ENCODE data around the gene SKOR2. TPM values are rescaled to one million over a fixed set of nuclear protein-coding genes. Genes with fewer than 3 reads are reported as not detected.

SKOR2 gene
- total and polyA plus RNA-seq, 9 of the 15 experiments (the other 6 are each of a cell fraction or from before 2014, with no cell fraction given), result not detected

DNA sequence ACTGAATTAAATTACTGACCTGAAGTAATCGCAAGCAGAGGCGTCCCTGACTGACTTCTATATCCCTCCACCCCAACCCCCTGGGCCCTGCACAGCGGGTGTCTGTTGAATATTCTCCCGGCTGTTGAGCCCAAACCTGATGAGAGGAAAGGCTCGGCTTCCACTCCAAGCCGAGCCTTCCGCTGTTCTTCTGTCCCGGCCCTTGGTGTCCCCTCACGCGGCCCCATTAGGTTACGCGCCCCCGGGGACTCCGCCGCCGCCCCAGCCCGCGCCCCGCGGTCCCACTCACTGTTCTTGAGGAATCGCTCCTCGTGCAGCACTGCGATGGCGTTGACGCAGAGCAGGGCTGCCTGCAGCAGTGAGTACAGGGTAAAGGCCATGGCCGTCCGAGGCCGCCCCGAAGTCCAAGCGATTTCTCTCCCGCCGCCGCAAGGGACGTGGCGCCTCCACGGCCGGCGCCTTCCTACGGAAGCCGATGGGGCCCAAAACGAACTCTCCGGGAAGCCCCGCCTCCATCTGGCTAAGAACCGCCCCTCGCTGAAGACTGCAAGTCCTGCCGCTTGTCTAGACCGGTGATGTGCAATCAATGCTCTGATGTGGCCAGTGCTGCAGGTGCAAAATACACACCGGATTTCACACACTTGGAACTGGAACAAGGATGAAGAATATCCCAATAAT, 75.4 kb downstream of the SKOR2 start, which contains the start of gene IER3IP1 (continued):
- TF ChIP-seq OTX1 (CRISPR knock-in tag; IDR thresholded peaks at IDR 0.05) (no peak), TOE1 (IDR thresholded peaks at IDR 0.05; ENCODE audit: borderline replicate concordance) (0 out of 2 replicates have a peak, but pooled peaks have one; percentile 59), TOE1 (CRISPR knock-in tag; IDR thresholded peaks at IDR 0.05; ENCODE audit: borderline replicate concordance, low read depth) (no peak), TARDBP (IDR thresholded peaks at IDR 0.05) (no peak), ZBTB7A (IDR thresholded peaks at IDR 0.05; ENCODE audit: borderline replicate concordance, control insufficient read depth, low read depth, low read length) (no peak), MTA1 (IDR thresholded peaks at IDR 0.05; ENCODE audit: borderline replicate concordance) (no peak), ZNF707 (CRISPR knock-in tag; conservative IDR thresholded peaks at IDR 0.05) (no peak), POLR2A (conservative IDR thresholded peaks at IDR 0.05) (peak; percentile 81), HNRNPLL (IDR thresholded peaks at IDR 0.05; ENCODE audit: low read depth, low read length, poor library complexity, severe bottlenecking) (peak; percentile 52), ZNF232 (CRISPR knock-in tag; IDR thresholded peaks at IDR 0.05) (peak; percentile 26; the same call in 1 of the 2 replicates), ZBED1 (IDR thresholded peaks at IDR 0.05) (no peak), ESRRB (CRISPR knock-in tag; IDR thresholded peaks at IDR 0.05; ENCODE audit: borderline replicate concordance) (no peak), ZNF239 (CRISPR knock-in tag; IDR thresholded peaks at IDR 0.05) (peak; percentile 88), RBBP5 (IDR thresholded peaks at IDR 0.05; ENCODE audit: borderline replicate concordance, insufficient read depth, low read length, poor library complexity, severe bottlenecking) (peak; percentile 83)
- TF ChIP-seq, protein P1, sequence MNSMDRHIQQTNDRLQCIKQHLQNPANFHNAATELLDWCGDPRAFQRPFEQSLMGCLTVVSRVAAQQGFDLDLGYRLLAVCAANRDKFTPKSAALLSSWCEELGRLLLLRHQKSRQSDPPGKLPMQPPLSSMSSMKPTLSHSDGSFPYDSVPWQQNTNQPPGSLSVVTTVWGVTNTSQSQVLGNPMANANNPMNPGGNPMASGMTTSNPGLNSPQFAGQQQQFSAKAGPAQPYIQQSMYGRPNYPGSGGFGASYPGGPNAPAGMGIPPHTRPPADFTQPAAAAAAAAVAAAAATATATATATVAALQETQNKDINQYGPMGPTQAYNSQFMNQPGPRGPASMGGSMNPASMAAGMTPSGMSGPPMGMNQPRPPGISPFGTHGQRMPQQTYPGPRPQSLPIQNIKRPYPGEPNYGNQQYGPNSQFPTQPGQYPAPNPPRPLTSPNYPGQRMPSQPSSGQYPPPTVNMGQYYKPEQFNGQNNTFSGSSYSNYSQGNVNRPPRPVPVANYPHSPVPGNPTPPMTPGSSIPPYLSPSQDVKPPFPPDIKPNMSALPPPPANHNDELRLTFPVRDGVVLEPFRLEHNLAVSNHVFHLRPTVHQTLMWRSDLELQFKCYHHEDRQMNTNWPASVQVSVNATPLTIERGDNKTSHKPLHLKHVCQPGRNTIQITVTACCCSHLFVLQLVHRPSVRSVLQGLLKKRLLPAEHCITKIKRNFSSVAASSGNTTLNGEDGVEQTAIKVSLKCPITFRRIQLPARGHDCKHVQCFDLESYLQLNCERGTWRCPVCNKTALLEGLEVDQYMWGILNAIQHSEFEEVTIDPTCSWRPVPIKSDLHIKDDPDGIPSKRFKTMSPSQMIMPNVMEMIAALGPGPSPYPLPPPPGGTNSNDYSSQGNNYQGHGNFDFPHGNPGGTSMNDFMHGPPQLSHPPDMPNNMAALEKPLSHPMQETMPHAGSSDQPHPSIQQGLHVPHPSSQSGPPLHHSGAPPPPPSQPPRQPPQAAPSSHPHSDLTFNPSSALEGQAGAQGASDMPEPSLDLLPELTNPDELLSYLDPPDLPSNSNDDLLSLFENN (IDR thresholded peaks at IDR 0.05; ENCODE audit: low read depth in 2 of 2, low read length in 2 of 2), result no peak
- TF ChIP-seq, protein P2, sequence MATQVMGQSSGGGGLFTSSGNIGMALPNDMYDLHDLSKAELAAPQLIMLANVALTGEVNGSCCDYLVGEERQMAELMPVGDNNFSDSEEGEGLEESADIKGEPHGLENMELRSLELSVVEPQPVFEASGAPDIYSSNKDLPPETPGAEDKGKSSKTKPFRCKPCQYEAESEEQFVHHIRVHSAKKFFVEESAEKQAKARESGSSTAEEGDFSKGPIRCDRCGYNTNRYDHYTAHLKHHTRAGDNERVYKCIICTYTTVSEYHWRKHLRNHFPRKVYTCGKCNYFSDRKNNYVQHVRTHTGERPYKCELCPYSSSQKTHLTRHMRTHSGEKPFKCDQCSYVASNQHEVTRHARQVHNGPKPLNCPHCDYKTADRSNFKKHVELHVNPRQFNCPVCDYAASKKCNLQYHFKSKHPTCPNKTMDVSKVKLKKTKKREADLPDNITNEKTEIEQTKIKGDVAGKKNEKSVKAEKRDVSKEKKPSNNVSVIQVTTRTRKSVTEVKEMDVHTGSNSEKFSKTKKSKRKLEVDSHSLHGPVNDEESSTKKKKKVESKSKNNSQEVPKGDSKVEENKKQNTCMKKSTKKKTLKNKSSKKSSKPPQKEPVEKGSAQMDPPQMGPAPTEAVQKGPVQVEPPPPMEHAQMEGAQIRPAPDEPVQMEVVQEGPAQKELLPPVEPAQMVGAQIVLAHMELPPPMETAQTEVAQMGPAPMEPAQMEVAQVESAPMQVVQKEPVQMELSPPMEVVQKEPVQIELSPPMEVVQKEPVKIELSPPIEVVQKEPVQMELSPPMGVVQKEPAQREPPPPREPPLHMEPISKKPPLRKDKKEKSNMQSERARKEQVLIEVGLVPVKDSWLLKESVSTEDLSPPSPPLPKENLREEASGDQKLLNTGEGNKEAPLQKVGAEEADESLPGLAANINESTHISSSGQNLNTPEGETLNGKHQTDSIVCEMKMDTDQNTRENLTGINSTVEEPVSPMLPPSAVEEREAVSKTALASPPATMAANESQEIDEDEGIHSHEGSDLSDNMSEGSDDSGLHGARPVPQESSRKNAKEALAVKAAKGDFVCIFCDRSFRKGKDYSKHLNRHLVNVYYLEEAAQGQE (IDR thresholded peaks at IDR 0.05; ENCODE audit: borderline replicate concordance), result 0 out of 2 replicates have a peak, but pooled peaks have one; percentile 8
- TF ChIP-seq, protein P2 (CRISPR knock-in tag; IDR thresholded peaks at IDR 0.05; ENCODE audit: low read depth), result no peak
